GM12801 (cell line): ENCODE measurements around the gene KLK2.

ENCODE experiments used
- CTCF ChIP-seq: IDR thresholded peaks from one replicate; pipeline ENCODE4 v1.5.1; 2011; ENCODE audit warnings: control low read depth; ENCODE audit not compliant: insufficient read length; ENCODE audit errors: extremely low read depth

Gene KLK2

GRCh38 chr19:50854636-50855410 is 18.4 kb upstream of the KLK2 start, which contains the start of gene KLK3:
Gene KLK3 (plus strand): TSS chr19:50854915. CDS start chr19:50854956, 41 bp downstream.
- no peak for TF ChIP-seq CTCF

- TF ChIP-seq CTCF: no peak
These were observed 15.9 kb upstream of the KLK2 start for GRCh38 chr19:50857366-50857765.

- TF ChIP-seq CTCF: no peak
These were observed 14.4 kb upstream of the KLK2 start for GRCh38 chr19:50858886-50859285.

- no peak for TF ChIP-seq CTCF
These were observed 13.4 kb upstream of the KLK2 start for GRCh38 chr19:50859849-50860248.

- no peak for TF ChIP-seq CTCF
These were observed 12.2 kb upstream of the KLK2 start for GRCh38 chr19:50861010-50861409.

GRCh38 chr19:50861496-50862286 is 11.5 kb upstream of the KLK2 start:
- TF ChIP-seq CTCF: no peak

- no peak for TF ChIP-seq CTCF
These were observed 3.8 kb upstream of the KLK2 start for GRCh38 chr19:50869479-50869878.
